Measurements from ENCODE around the gene PTPRT. TPM values are rescaled to one million over a fixed set of nuclear protein-coding genes. Genes with fewer than 3 reads are reported as not detected.
A peak's percentile ranks its signal among the peaks of the same experiment; 100 is the strongest.

Gene PTPRT
- total and polyA plus RNA-seq, 2 of the 13 experiments (the other 11 are each of a cell fraction or from before 2014, with no cell fraction given), result under 0.01 to 0.09 TPM

GRCh38 chr20:43191143-43191542 lies 1.4 kb upstream of the PTPRT start:
- H3K27ac ChIP-seq (ENCODE audit: extremely low read length, insufficient read depth, low read length), result no peak overlapping the region
- no peak overlapping the region for H2AFZ ChIP-seq (ENCODE audit: low read length)
- no peaks in the 10 kb centered on the region for H3K4me1 ChIP-seq (ENCODE audit: insufficient read depth, low read length)
- WGBS (ENCODE audit: low lambda C conversion rate), result 0% methylated on average over 5 of the region's 5 CpGs
- H4K20me1 ChIP-seq (ENCODE audit: insufficient read depth, low read length), result no peaks in the 10 kb centered on the region; the same call in 1 of the 2 replicates
- H3K4me3 ChIP-seq (replicated peaks in 1 of 3; ENCODE audit: insufficient read depth in 1 of 3, low read depth in 2 of 3, low read length in 3 of 3), result no peak overlapping the region
- H3K4me2 ChIP-seq (ENCODE audit: low read depth, low read length), result no peak overlapping the region
- BruUV-seq (replicated peaks), result no TSS peak
- CTCF ChIA-PET (ENCODE audit: low intra/inter-chr PET ratio, low total read pairs), result interaction anchor here (2.7 kb wide), 1 partner anchor 1235 kb away, joined by 11 read pairs; no protein-coding TSS in a partner anchor
- FAIRE-seq (no peak), DNase-seq (ENCODE audit: low spot score) (no peak), ATAC-seq (peak; percentile 19; the same call in 1 of the 3 replicates)
- H3K9me3 ChIP-seq (ENCODE audit: low read length), result no peaks in the 10 kb centered on the region
- peaks cover 9 to 43% of the 10 kb centered on the region in 2 experiments; a peak in 3 of 5 replicates for H3K27me3 ChIP-seq (ENCODE audit: control insufficient read depth in 1 of 2, insufficient read depth in 2 of 2, low read length in 2 of 2)
- no peaks in the 10 kb centered on the region for H3K36me3 ChIP-seq (replicated peaks in 1 of 2; ENCODE audit: control insufficient read depth in 1 of 2, insufficient read depth in 2 of 2, low read length in 2 of 2)
- H3K79me2 ChIP-seq (ENCODE audit: insufficient read depth, low read length), result no peaks in the 10 kb centered on the region
- POLR2A ChIA-PET, result no interaction called here
- in situ Hi-C loops (cut with HindIII; ENCODE audit: extremely low pct_ligation_motif_present, low pct_unique_long_range_greater_than_20kb), result loop anchor here (5.0 to 10.0 kb wide), 3 partner anchors 986 to 1454 kb away; no protein-coding TSS in a partner anchor
- TF ChIP-seq MED8 (CRISPR knock-in tag; IDR thresholded peaks at IDR 0.05; ENCODE audit: insufficient replicate concordance) (no peak), SMARCC2 (IDR thresholded peaks at IDR 0.05) (no peak), GLMP (CRISPR knock-in tag; IDR thresholded peaks at IDR 0.05; ENCODE audit: borderline replicate concordance) (no peak), MIER3 (CRISPR knock-in tag; IDR thresholded peaks at IDR 0.05; ENCODE audit: borderline replicate concordance) (no peak), ZNF350 (CRISPR knock-in tag; IDR thresholded peaks at IDR 0.05; ENCODE audit: borderline replicate concordance, low read depth) (no peak), ZNF292 (CRISPR knock-in tag; IDR thresholded peaks at IDR 0.05; ENCODE audit: borderline replicate concordance, low read depth) (no peak), ZNF841 (CRISPR knock-in tag; IDR thresholded peaks at IDR 0.05; ENCODE audit: borderline replicate concordance) (no peak), ZNF550 (CRISPR knock-in tag; IDR thresholded peaks at IDR 0.05; ENCODE audit: borderline replicate concordance) (no peak), KLF15 (CRISPR knock-in tag; IDR thresholded peaks at IDR 0.05; ENCODE audit: borderline replicate concordance) (no peak), USF2 (IDR thresholded peaks at IDR 0.05; ENCODE audit: low read depth, low read length) (no peak), USF2 (CRISPR knock-in tag; IDR thresholded peaks at IDR 0.05; ENCODE audit: borderline replicate concordance) (no peak), NONO (IDR thresholded peaks at IDR 0.05) (no peak), NONO (CRISPR knock-in tag; conservative IDR thresholded peaks at IDR 0.05) (no peak), YEATS4 (CRISPR knock-in tag; IDR thresholded peaks at IDR 0.05; ENCODE audit: borderline replicate concordance) (no peak)
- H3K9ac ChIP-seq (ENCODE audit: insufficient read depth, low read depth, low read length), result no peak overlapping the region
- intact Hi-C loops (cut with micrococcal nuclease; ENCODE audit: unreplicated experiment), result no loop called here
